ENCODE results near the gene LMAN2.

Gene LMAN2

DNA sequence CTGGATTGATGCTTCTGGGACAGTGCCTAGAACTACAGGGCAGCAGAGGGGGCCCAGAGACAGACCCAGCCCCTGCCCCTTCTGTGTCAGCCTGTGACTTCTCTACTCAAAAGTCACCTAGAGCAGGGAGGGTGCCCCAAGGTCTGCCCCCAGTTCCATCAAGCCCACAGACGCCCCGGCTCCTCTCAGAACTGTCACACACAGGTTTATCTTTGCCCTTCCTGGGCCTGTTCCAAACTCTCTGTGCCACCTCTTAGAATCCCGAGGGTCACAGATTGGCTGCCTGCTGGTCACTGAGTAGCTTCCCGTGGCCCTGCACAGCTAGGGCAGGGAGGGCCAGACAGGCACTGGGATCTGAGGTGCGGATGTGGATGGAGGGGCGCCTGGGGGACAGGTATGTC is 8.0 kb upstream of the LMAN2 start:
- Histone ChIP-seq H3K36me3 (ENCODE audit: low read length) (no peaks in the 10 kb centered on the region), H3K27ac (ENCODE audit: low read depth, low read length) (no peak overlapping the region), H3K9me2 (replicated peaks; ENCODE audit: insufficient read depth, low read length) (no peaks in the 10 kb centered on the region), H3K4me2 (ENCODE audit: low read depth, low read length, poor library complexity, severe bottlenecking) (no peak overlapping the region), H4K20me1 (ENCODE audit: low read depth, low read length) (no peaks in the 10 kb centered on the region), H3K27me3 (ENCODE audit: low read length) (no peaks in the 10 kb centered on the region), H3K9me3 (ENCODE audit: insufficient read depth, low read length) (no peaks in the 10 kb centered on the region), H3F3A (ENCODE audit: insufficient read depth) (peaks cover 17% of the 10 kb centered on the region), H2AFZ (ENCODE audit: low read depth, low read length, severe bottlenecking) (no peak overlapping the region), H3K9ac (ENCODE audit: low read length) (no peak overlapping the region), H3K79me2 (ENCODE audit: insufficient read depth, low read length) (no peaks in the 10 kb centered on the region), H3K4me3 (ENCODE audit: insufficient read depth, low read length, poor library complexity, severe bottlenecking) (no peak overlapping the region)
- TF ChIP-seq EZH2phosphoT487 (conservative IDR thresholded peaks at IDR 0.05; ENCODE audit: low read length) = no peak
- TF ChIP-seq, protein P1, sequence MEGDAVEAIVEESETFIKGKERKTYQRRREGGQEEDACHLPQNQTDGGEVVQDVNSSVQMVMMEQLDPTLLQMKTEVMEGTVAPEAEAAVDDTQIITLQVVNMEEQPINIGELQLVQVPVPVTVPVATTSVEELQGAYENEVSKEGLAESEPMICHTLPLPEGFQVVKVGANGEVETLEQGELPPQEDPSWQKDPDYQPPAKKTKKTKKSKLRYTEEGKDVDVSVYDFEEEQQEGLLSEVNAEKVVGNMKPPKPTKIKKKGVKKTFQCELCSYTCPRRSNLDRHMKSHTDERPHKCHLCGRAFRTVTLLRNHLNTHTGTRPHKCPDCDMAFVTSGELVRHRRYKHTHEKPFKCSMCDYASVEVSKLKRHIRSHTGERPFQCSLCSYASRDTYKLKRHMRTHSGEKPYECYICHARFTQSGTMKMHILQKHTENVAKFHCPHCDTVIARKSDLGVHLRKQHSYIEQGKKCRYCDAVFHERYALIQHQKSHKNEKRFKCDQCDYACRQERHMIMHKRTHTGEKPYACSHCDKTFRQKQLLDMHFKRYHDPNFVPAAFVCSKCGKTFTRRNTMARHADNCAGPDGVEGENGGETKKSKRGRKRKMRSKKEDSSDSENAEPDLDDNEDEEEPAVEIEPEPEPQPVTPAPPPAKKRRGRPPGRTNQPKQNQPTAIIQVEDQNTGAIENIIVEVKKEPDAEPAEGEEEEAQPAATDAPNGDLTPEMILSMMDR (IDR thresholded peaks at IDR 0.05; ENCODE audit: insufficient read depth, low read length, poor library complexity, severe bottlenecking) = no peak

DNA sequence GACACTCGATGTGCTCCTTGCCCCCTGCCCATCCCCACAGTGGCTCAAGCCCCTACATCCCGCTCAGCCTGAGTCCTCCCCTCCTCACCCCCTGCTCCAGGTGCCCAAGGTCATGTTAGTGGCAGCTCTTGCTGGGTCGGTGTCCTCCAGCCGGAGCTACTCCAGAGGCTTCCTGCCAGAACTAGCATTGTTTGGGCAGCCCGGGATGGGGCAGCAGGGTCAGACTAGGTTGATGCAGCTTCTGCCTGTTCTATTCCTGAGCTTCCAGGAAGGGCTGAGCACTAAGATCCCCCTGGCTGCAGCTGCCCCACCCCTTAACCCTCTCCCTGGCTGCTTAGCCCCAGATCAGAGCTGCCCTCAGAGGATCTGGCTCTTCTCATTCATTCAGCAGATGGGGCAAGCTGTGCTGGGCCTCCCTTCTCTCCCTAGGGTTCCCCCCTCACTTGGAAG is 6.9 kb upstream of the LMAN2 start:
- peak overlapping the region; percentile 89 for H3K4me2 ChIP-seq (ENCODE audit: low read depth, low read length, poor library complexity, severe bottlenecking)
- no peaks in the 10 kb centered on the region for H4K20me1 ChIP-seq (ENCODE audit: low read depth, low read length)
- no peaks in the 10 kb centered on the region for H3K9me3 ChIP-seq (ENCODE audit: insufficient read depth, low read length)
- no peaks in the 10 kb centered on the region for H3K79me2 ChIP-seq (ENCODE audit: insufficient read depth, low read length)
- H3K4me3 ChIP-seq (ENCODE audit: insufficient read depth, low read length, poor library complexity, severe bottlenecking) = peak overlapping the region; percentile 59
- H3K36me3 ChIP-seq (ENCODE audit: low read length) = no peaks in the 10 kb centered on the region
- no peaks in the 10 kb centered on the region for H3K27me3 ChIP-seq (ENCODE audit: low read length)
- H3K9me2 ChIP-seq (replicated peaks; ENCODE audit: insufficient read depth, low read length) = no peaks in the 10 kb centered on the region
- H2AFZ ChIP-seq (ENCODE audit: low read depth, low read length, severe bottlenecking) = no peak overlapping the region
- peak overlapping the region; percentile 58 for H3K27ac ChIP-seq (ENCODE audit: low read depth, low read length)
- TF ChIP-seq EZH2phosphoT487 (conservative IDR thresholded peaks at IDR 0.05; ENCODE audit: low read length) = no peak
- TF ChIP-seq, protein P1 (IDR thresholded peaks at IDR 0.05; ENCODE audit: insufficient read depth, low read length, poor library complexity, severe bottlenecking) = no peak
- peaks cover 17% of the 10 kb centered on the region for H3F3A ChIP-seq (ENCODE audit: insufficient read depth)
- peak overlapping the region; percentile 66 for H3K9ac ChIP-seq (ENCODE audit: low read length)

DNA sequence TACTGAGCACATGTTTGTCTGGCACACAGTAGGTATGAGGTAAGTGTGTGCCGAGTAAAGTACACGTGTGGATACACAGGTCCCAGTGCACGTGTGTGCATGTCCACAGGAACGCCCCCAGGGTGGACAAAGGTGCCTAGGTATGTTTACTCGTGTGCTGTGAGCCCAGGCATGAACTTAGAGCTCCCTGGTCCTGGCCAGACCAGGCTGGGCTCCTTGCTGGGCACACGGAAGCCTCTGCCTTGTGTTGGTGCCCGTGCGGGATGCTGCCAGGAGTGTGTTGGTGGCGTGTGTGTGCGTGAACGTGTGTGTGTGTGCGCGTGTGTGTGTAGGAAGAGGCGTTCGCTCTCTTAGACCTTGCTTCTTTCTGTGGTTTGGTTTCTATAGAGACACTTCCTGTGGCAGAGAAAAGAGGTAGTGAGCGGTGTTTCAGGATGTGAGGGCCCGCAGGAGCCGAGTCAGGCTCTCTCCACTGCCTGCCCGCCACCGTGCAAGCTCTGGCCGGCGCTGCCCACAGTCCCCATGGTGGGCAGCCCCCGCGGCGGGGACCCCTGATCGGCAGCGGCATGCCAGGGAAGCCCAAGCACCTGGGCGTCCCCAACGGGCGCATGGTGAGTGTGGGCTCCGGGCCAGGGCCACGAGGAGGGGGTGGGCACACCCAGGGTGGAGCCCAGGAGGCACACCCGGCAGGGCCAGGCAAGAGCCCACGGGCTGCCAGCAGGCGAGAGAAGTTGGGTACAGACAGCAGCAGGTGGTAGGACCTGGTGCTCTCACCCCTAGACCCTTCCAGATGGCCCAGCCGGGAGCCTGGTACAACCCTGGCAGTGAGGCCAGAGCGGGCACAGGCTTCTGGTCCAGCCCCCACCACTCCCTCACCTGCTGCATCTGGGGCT is 6.2 kb upstream of the LMAN2 start, which contains the start of gene RGS14:
Gene RGS14 (plus strand): TSS at position 466 of the 893 bp plus-strand sequence. CDS start 101 bp downstream, at position 567.
- Histone ChIP-seq H3K9me2 (replicated peaks; ENCODE audit: insufficient read depth, low read length) (no peaks in the 10 kb centered on the region), H3K4me2 (ENCODE audit: low read depth, low read length, poor library complexity, severe bottlenecking) (peak within 1 kb of the TSS; percentile 89), H3K9me3 (ENCODE audit: insufficient read depth, low read length) (no peaks in the 10 kb centered on the region), H4K20me1 (ENCODE audit: low read depth, low read length) (no peaks in the 10 kb centered on the region), H2AFZ (ENCODE audit: low read depth, low read length, severe bottlenecking) (peak within 1 kb of the TSS; percentile 66), H3K4me3 (ENCODE audit: insufficient read depth, low read length, poor library complexity, severe bottlenecking) (peak within 1 kb of the TSS; percentile 59), H3K27me3 (ENCODE audit: low read length) (no peaks in the 10 kb centered on the region), H3K36me3 (ENCODE audit: low read length) (no peaks in the 10 kb centered on the region), H3K79me2 (ENCODE audit: insufficient read depth, low read length) (no peaks in the 10 kb centered on the region), H3K27ac (ENCODE audit: low read depth, low read length) (peak within 1 kb of the TSS; percentile 58), H3F3A (ENCODE audit: insufficient read depth) (peaks cover 17% of the 10 kb centered on the region), H3K9ac (ENCODE audit: low read length) (peak within 1 kb of the TSS; percentile 66)
- TF ChIP-seq, protein P1 (IDR thresholded peaks at IDR 0.05; ENCODE audit: insufficient read depth, low read length, poor library complexity, severe bottlenecking) = no peak
- no peak for TF ChIP-seq EZH2phosphoT487 (conservative IDR thresholded peaks at IDR 0.05; ENCODE audit: low read length)

Measured in SU-DHL-6 (cell line).